ENCODE measurements around the gene NRXN3. TPM values are rescaled to one million over a fixed set of nuclear protein-coding genes. Genes with fewer than 3 reads are reported as not detected.

The NRXN3 gene
- 1 to 10 TPM in 1 of 4 donors, under 1 TPM in 3; 0.19 to 1.4 (median 0.40) TPM for total RNA-seq

GRCh38 chr14:78170203-78170602, at the start of gene NRXN3:
TSS of gene NRXN3 (plus strand) at chr14:78170373. CDS start at chr14:78243094, 72,721 bp downstream.
- ATAC-seq (ENCODE audit: low FRiP score) = no peak
- TF ChIP-seq, protein P1, sequence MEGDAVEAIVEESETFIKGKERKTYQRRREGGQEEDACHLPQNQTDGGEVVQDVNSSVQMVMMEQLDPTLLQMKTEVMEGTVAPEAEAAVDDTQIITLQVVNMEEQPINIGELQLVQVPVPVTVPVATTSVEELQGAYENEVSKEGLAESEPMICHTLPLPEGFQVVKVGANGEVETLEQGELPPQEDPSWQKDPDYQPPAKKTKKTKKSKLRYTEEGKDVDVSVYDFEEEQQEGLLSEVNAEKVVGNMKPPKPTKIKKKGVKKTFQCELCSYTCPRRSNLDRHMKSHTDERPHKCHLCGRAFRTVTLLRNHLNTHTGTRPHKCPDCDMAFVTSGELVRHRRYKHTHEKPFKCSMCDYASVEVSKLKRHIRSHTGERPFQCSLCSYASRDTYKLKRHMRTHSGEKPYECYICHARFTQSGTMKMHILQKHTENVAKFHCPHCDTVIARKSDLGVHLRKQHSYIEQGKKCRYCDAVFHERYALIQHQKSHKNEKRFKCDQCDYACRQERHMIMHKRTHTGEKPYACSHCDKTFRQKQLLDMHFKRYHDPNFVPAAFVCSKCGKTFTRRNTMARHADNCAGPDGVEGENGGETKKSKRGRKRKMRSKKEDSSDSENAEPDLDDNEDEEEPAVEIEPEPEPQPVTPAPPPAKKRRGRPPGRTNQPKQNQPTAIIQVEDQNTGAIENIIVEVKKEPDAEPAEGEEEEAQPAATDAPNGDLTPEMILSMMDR (IDR thresholded peaks at IDR 0.05) = no peak
- no peak for DNase-seq (ENCODE audit: low spot score)

DNA sequence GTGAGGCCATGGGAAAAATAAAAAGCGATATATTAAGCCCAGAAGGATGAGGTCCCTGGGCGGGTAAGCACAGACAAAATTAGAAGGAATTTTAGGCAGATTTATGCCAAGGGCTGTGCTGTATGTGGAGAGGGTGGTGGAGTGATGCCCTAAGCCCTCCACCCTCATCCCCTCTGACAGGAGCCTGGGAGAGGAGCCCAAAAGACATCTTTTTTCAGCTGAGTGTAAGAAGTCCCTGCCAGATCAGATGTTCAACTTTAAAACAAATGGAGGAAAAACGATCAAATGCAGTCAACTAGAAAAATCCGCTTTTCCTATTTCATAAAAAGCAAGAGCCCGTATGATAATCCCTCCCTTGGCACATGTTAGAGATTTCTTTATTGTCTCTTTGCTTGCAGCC, 47.7 kb upstream of the NRXN3 start:
- TF ChIP-seq, protein P1 (IDR thresholded peaks at IDR 0.05) = no peak
- ATAC-seq (ENCODE audit: low FRiP score) (no peak), DNase-seq (ENCODE audit: low spot score) (no peak)

DNA sequence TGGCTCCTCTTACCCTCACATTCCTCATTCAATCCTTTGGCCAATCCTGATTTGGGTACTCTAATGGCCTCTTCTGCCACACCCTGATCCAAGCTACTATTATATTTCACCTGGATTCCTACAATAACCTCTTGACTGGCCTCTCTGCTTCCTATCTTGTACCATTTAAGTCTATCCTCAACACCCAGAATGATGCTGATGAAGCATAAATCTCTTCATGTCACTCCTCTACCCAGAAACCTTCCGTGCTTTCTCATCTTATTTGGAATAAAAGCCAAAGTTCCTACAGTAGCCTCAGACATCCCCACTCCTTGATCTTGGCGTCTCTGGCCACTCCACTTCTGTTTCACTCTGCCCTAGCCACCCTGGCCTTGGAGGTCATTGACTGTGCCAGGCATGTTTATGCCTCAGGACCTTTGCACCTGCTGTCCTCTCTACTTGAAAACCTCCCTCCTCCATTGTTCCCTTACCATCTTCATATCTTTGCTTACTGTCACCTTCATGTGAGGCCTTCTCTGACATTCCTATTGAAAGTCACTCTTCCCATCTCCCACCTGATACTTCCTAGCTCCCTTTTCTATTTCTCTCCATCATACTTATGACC, 46.4 kb upstream of the NRXN3 start:
- TF ChIP-seq, protein P1 (IDR thresholded peaks at IDR 0.05) = no peak
- ATAC-seq (ENCODE audit: low FRiP score) = no peak
- no peak for DNase-seq (ENCODE audit: low spot score)

GRCh38 chr14:78127961-78128360, 42.2 kb upstream of the NRXN3 start:
- ATAC-seq (ENCODE audit: low FRiP score) = no peak
- DNase-seq (ENCODE audit: low spot score) = no peak
- TF ChIP-seq, protein P1 (IDR thresholded peaks at IDR 0.05) = no peak

- ATAC-seq (ENCODE audit: low FRiP score) (no peak), DNase-seq (ENCODE audit: low spot score) (no peak)
- TF ChIP-seq, protein P1 (IDR thresholded peaks at IDR 0.05) = no peak
Observed at GRCh38 chr14:78129375-78129774, 40.8 kb upstream of the NRXN3 start.

GRCh38 chr14:78130356-78130755, 39.8 kb upstream of the NRXN3 start:
- DNase-seq (ENCODE audit: low spot score) = no peak
- TF ChIP-seq, protein P1 (IDR thresholded peaks at IDR 0.05) = no peak
- ATAC-seq (ENCODE audit: low FRiP score) = no peak

DNA sequence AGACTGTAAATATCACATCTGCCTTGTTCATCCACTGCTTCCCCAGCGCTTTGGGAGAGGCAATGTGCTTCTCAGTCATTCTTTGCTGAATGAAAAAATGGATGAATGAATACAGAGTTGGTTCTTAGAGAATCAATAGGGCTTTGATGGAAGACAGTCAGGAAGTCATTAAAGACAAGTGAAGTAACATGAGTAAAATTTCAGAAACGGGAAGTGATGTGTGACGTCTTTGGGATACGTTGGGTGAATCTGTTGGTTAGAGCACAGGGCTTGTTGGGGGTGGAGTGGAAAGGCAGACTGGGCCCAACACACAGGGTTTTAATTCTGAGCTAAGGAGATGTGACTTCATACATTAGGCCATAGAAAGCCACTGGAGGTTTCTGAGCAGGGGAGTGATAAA, 39.0 kb upstream of the NRXN3 start:
- TF ChIP-seq, protein P1 (IDR thresholded peaks at IDR 0.05) = no peak
- ATAC-seq (ENCODE audit: low FRiP score) = no peak
- DNase-seq (ENCODE audit: low spot score) = no peak

Data from omental fat pad (tissue), 4 donors.